Measurements from ENCODE around the gene RASA2.
A peak's percentile ranks its signal among the peaks of the same experiment; 100 is the strongest.

Gene RASA2, protein sequence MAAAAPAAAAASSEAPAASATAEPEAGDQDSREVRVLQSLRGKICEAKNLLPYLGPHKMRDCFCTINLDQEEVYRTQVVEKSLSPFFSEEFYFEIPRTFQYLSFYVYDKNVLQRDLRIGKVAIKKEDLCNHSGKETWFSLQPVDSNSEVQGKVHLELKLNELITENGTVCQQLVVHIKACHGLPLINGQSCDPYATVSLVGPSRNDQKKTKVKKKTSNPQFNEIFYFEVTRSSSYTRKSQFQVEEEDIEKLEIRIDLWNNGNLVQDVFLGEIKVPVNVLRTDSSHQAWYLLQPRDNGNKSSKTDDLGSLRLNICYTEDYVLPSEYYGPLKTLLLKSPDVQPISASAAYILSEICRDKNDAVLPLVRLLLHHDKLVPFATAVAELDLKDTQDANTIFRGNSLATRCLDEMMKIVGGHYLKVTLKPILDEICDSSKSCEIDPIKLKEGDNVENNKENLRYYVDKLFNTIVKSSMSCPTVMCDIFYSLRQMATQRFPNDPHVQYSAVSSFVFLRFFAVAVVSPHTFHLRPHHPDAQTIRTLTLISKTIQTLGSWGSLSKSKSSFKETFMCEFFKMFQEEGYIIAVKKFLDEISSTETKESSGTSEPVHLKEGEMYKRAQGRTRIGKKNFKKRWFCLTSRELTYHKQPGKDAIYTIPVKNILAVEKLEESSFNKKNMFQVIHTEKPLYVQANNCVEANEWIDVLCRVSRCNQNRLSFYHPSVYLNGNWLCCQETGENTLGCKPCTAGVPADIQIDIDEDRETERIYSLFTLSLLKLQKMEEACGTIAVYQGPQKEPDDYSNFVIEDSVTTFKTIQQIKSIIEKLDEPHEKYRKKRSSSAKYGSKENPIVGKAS

DNA sequence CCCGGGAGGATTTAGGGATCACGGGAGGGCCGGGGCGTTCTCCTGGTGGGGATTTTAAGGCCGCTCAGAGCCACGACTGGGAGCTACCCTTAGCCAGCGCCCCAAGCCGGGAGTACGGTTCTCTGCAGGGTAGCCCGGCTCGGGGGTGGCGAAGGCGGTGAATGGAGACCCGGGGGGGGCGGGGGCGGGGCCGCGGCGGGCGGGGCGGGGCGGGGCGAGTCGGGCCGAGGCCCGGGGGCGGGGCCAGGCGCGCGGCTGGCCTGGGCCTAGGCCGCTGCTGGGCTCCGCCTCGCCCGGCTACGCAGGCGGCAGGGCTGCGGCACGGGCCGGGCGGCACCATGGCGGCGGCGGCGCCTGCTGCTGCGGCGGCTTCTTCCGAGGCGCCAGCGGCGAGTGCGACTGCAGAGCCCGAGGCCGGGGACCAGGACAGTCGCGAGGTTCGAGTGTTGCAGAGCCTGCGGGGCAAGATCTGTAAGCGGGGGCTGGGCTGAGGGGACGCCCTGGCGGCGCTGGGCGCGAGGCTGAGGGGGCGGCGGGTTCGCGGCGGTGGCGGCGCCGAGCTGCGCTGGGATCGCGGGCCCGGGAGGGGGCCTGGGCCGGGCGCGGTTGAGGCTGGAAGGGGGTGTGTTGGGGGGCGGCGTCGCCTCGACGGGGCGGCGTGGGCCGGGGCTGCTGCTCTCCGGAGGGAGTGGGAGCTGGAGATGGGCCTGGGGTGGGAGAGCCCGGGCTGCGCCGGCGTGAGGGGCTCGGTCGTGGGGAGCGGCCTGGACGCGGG, at the start of gene RASA2:
TSS of gene RASA2 (plus strand) at position 282 of the 775 bp plus-strand sequence. CDS start at position 339, 57 bp downstream.
- peak; percentile 70 for DNase-seq

DNA sequence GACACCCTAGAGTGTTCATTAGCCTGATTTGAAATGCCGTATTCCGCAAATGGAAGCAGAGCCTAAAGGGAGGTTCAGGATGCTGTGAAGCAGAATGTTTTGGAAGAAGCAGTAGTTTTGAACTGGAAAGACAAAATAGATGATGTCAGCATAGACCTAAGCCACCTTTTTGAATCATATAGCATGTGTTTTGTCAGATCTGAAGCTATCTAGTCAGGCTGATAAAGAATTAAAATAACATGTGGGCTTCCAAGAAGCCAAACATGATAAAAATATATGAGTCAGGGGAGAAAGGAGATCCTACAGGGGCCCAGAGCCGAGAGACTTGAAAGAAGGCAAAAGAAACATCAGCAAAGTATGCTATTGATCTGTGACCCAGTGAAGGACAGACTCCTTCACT, 47.2 kb upstream of the RASA2 start:
- DNase-seq: no peak

DNA sequence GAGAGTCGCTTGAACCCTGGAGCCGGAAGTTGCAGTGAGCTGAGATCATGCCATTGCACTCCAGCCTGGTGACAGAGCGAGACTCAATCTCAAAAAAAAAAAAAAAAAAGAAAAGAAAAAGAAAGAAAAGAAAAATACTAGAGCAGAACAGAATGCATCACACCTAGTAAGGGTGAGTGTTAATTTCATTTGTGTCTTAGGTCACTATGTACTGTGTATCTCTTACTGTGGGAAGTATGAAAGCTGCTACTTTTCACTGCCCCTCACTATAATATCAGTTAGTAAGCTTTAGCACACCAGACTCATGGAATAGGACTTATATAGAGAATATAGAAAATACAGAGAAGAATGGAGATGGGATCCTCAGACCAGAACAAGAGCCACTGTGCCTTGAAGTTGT, 45.9 kb upstream of the RASA2 start:
- DNase-seq: no peak

DNA sequence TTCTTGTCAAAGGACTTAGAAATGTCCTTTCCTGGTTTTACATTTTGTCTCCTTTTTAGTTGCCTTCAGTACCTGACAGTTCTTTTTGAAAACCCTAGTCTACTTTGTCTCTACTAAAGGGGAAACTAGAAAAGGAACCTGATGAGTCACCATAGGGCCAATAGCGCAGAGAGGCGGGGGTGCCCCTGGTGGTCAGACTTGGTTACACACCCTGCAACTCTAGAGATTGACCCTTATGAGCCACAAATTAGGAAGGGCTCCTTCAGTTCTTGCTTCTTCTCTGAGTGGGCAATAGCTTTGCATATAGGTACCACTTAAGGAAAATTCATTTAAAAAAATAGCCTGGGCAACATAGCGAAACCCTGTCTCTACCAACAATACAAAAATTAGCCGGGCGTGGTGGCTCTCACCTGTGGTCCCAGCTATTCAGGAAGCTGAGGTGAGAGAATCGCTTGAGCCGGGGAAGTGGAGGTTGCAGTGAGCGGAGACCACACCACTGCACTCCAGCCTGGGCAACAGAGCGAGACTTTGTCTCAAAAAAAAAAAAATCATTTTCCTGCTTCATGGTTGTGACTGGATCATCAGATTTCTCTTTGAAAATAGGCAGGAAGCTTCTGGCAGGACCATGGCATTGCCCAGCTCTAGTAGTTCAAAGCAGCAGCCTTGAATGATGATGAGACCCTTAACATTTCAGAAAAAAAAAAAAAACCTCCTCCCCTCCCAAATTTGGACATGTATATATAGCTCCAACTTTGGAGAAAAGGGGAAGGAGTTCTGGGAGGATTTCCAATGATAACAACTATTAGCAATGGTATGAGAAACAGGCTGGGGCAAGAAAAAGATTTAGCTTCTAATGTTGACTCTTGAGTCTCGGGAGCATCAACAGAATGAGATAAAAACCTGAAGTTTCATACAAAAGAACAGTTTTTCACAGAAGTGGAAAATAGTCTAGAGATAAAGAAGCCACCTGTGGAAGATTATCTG, 45.2 kb upstream of the RASA2 start:
- peak; percentile 80 for DNase-seq

DNA sequence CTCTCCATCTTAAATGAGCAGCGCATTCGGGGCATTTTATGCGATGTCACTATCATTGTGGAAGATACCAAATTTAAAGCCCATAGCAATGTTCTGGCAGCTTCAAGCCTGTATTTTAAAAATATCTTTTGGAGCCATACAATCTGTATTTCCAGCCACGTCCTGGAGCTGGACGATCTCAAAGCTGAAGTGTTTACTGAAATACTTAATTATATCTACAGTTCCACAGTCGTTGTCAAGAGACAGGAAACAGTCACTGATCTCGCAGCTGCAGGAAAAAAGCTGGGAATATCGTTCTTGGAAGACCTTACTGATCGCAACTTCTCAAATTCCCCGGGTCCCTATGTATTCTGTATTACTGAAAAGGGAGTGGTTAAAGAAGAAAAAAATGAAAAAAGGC, 44.4 kb upstream of the RASA2 start:
- no peak for DNase-seq

DNA sequence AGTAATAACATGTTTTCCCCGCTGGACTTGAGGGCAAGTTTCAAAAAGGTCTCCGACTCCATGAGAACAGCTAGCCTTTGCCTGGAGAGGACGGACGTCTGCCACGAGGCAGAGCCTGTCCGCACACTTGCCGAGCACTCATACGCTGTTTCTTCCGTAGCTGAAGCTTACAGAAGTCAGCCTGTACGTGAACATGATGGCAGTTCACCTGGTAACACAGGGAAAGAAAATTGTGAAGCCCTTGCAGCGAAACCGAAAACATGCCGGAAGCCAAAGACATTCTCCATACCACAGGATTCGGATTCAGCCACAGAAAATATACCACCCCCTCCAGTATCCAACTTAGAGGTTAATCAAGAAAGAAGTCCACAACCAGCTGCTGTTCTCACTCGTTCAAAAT, 43.9 kb upstream of the RASA2 start:
- DNase-seq: no peak

DNA sequence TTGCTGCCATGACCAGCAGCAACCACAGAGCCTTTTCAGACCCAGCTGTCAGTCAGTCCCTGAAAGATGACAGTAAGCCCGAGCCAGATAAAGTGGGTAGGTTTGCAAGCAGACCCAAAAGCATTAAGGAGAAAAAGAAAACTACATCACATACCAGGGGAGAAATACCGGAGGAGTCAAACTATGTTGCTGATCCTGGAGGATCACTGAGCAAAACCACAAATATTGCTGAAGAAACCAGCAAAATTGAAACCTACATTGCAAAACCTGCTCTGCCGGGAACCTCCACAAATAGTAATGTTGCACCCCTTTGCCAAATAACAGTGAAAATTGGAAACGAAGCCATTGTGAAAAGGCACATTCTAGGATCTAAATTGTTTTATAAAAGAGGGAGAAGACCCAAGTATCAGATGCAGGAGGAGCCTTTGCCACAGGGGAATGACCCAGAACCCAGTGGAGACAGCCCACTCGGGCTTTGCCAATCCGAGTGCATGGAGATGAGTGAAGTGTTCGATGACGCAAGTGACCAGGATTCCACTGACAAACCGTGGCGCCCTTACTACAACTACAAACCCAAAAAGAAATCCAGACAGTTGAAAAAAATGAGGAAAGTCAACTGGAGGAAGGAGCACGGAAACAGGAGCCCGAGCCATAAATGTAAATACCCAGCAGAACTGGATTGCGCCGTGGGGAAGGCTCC, 42.1 kb upstream of the RASA2 start:
- DNase-seq: no peak

DNA sequence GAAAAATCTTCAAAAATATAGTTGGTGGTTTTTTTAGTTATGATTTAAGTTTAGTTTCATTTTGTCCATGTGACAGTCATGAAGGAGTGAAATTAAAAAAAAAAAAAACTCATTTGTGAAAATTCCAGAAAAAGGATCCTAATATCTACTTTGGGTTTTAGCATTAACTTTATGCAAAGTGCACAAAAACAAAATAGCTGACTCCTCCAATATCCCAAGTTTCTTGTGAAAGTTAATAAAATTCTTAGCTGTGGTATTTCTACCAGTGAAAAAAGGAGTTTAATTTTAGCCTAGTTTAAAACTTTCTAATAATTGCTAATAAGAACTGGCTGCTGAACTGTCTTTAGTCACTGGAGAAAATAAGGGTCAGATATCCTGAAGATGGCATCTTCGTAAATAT, 40.8 kb upstream of the RASA2 start:
- DNase-seq: no peak

DNA sequence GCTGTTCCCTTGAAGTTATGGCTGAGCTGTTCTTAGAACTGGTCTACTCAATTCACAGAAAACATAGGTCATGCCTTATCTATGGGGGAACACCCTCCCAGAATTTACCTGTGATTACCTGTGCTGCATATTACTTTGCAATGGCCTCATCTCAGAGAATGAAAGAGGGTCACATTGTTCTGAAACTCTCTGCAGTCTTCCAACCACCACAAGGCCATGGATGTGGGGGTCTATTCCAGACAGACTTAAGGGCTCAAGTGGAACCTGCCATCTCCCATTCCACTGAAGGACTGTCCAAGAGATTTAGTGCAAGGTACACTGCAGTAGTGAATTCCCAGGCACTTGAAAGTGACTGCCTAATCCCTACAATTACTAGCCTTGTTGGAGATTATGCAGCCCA, 40.1 kb upstream of the RASA2 start:
- DNase-seq: no peak

DNA sequence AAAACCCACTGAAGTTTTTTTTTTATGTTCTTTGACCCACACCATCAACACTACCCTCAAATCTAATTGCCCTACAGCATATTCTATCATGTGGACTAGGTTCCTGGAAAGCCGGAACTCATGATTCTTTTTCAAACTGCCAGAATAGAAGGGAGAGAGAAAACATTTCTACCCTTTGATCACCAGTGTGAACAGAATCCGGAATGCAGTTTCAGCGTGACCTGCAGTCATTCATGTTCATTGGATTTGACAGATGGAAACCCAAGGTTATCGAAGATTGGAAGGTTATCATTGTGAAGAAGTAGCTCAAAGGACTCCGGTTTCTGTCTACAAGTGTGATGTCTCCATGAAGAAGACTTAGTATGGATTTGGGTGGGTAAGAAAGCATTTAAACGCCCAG, 39.4 kb upstream of the RASA2 start:
- DNase-seq: no peak

DNA sequence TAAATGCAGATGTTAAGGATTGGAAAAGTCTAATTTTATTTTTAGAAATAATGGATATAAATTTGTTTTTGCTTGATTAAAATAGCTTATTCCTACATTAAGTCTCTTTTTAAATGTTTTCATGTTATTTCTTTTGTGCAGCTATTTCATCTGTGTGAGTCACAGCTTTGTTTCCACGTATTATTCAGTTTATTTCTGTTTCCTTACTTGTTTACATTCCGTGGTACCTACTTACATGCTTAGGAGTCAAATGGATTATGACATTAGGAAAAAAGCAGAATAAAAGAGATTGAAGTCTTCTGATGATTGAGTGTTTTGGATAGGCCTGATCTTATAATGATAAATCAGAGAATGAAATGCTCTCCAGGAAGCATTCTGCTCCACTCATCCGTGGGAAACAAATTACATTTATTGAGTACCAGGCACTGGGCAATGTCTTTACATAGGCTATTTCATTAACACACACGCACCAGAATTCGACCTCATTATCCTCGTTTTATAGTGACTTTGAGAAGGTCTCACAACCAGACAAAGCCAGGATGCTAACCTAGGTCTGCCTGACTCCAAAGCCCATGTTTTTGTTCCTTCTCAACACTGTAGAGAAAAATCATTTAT, 38.1 kb upstream of the RASA2 start:
- DNase-seq: no peak

DNA sequence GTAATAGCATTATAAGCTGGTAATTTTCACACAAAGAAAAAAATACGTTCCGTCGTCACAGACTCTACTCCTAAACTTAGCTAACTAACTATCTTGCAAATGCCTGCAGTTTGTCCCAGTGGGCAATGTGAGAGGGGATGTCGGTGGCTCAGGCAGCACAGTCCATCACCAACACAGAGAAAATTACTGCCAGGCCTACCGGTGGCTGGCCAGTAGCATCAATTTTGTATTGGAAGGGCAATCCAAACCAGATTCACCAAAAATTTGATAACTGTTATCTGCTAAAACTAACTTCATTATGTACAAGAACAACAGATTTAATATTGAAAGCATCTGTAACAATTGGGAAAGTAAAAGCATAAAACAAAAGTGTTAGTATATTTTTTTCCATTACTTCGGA, 37.4 kb upstream of the RASA2 start:
- DNase-seq: no peak

DNA sequence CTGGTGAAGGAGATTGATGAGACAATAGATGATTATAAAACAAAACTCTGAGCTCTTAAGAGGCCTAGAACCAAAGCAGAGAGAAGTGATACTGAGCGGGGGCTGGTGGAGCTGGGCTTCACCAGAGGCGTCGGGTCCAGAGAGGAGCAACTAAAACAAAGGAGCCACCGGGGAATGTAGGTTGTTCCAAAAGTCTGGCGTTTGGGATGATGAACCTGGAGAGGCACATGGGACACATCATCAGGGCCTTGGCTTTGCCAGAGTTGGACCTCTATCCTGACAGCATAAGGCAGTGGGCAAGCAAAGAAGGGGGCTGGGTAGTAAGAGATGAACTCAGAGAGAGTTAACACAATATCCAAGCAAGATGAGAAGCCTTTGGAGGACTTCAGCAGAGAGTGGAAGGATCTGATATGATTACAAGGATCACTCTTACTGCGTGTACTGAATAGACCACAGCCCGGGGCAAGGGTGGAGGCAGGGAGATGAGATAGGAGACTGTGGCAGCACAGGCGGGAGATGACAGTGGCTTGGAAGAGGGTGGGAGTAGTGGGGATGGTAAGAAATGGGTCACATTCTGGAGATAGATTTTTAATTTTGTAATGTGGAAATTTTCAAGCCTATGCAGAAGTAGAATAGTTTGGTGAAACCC, 36.0 kb upstream of the RASA2 start:
- no peak for DNase-seq

DNA sequence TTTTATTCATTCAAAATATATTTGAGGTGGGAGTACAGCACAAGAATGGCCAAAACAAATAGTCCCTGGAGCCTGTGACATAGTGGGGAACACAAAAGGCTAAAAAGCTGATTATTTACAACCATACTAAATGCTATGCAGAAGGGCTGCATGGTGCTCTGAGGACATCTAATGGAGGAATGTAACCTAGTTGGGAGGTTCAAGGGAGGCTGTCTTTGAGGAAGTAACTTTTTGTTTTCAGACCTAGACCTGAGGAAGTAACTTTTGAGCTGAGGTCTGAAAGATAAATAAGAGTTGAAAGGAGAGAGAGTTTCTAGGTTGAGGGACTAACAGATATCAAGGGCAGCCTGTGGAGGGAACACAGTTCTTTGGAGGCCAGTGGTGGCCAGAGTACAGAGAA, 34.8 kb upstream of the RASA2 start:
- DNase-seq: no peak

DNA sequence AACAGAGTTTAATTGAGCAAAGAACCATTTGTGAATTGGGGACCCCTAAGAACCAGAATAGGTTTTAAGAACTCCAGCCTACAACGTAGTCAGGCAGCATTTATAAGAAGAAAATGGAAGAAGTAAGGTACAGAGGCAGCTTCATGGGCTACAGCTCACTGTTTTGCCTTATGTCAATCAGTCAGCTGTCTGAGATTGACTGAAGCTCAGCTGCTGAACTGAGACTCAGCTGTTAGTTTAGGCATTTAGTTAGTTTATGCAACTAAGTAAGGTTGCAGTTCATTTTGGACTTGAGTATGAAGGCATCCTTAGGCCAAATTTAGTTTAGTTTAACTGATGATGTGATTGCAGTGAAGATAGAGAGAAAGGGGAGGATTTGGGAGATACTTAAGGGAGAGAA, 34.1 kb upstream of the RASA2 start:
- DNase-seq: no peak

DNA sequence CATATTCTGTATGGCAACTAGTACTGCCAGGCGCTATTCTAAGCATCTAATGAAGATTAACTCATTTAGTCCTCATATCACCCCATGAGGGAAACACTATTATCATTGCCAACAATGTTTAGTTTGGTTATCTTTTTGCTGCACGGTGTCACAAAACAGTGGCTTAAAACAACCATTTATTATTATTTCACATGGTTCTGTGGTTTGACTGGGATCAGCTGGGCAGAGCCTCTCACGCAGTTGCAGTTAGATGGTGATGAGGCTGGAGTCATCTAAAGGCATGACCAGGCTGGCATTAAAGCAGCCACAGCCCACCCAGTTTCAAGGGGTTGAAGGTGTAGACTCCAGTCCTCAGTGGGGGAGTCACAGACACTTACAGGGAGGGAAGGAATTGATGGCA, 32.8 kb upstream of the RASA2 start:
- no peak for DNase-seq

DNA sequence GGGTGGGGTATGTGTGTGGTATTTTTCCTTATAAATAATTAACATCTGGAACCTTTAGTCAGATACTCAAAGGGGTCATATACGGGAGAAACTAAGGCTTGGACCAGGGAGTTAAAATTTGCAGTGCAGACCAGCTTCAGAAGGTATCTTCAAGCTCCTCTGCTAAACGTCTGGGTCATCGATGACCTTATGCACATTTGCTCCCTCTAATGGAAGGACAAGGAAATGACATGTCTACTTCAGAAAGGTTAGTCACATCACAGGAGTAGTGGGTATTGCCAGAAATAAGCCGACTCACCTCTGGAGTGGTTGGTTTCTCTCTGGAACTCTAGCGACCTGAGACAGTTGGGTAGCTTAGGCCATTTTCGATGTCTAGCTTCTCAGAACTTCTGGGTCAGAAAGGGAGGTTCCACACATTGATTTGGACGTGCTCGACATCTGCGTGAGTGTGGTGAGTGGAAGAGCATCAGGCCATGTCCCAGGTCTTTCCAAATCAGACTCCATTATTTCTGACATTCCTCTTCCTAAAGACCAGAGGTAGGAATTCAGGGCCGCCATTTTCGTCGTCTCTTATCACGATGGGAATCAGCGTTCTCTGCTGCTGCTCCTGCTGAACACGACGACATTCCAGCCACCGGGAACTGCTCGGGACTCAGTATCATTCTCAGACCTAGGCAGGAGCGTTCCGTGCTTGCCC, 31.8 kb upstream of the RASA2 start:
- DNase-seq: no peak

DNA sequence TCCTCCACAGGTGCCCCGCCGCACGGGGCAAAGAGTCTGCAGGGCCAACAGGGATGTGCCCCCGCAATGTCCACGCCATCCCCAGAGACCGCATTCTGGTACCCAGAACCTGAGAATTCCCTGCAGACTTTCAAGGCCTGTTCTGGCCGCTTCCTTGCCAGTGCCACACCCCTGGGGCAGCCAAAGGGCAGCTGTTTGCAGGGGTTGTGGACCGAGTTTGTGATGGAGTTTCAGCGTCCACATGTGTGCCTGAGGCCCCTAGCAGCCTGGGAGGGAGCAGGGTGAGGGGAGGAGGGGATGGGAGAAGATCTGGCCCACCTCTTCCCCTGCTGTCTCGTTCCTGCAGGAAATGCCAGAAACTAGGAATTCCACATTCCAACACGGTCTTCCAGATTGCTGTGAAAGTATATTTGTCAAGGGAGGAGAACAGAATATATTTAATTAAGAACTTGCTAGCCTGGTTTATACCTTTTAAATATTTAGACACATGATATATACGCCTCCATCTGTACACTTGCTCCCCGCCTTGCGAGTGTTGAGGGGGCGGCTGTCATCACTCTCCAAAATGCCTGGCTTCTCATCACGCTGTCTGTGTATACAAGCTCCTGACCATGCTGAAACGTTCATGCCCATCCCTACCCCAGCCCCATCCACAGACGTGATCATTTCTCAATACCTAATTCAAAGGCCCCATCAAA, 31.1 kb upstream of the RASA2 start:
- no peak for DNase-seq

DNA sequence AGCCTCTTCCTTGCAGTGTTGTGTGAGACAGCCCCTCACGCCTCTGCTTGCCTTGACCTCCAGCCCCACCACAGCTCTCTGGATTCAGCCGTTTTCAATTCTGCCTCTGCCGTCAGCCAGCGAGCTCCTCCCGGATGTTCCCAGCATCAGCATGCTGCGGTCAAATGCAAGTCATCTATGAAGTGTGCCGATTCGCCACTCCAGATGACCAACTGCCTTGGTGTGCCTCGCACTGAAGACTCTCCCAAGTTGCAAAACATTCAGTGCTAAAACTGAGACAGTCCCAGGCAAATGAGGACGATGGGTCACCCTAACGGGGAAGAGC, 30.6 kb upstream of the RASA2 start:
- no peak for DNase-seq
